Measurements from ENCODE around the gene TRIM68.

The TRIM68 gene

DNA sequence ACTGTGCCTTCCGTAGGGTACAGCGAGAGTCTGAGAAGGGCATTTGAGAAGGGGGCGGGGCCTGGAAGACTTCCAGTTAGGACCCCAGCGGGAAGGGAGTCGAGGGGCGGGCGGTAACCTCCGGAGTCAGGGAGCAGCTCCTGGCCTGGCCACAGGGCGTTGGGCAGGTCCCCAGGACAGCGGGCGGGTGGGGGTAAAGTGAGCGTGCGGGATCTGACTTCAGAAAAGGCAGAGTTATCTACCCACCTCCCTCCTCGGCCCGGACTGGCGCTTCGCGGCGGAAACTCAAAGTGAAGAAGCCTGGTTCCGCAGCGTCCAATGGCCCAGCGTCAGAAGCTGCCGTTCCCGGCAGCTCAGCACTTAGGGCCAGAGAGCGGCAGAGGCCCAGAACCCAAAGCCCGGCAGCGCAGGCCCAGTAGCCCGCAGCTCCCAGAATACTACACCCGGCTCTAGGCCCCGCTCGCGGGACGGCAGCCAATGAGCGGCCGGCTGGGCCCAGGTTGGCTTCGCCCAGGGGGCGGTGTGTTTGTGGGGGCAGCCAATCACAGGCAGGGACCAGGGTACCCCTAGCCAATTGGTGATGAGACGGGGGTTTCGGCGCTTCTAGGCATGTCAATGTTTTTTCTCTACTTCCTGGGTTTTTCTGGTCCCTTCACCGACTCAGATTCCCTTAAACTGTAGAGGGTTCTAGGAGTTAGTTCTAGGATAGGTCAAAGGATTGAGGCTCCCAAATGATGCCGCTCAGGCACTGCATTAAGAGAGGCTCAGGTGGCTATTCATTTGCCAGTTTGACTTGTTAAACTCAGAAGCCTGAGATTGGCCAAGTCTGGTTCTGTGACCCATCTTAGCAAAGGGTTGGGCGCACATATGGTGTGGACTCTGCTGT lies at the start of gene TRIM68:
Gene TRIM68, minus strand, starts transcription at position 451 of the 886 bp plus-strand sequence. CDS start 2,727 bp downstream, outside the sequence.
- peak; percentile 95 for DNase-seq

GRCh38 chr11:4654635-4655369 lies 46.8 kb upstream of the TRIM68 start:
- no peak for DNase-seq

DNA sequence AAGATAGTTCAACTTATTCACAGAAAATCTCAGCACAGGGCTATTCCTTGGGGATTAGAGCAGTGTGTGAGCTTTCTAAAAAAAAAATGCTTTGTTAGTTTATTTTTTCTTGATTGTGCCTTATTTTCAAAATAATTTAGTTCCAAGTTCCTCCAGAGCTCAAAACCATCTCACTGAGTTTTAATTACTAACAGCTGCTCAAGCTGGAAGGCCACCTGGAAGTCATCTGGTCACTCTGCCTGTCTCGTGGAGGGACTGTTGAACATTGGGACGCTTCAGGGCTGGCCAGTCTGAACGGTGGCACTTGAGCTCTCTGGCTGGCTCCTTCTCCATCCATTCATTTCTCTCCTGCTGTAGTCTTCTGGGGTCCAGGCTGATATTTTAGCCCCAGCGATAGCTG lies 39.7 kb upstream of the TRIM68 start:
- DNase-seq: no peak

GRCh38 chr11:4645974-4646373 lies 37.9 kb upstream of the TRIM68 start:
- no peak for DNase-seq

DNA sequence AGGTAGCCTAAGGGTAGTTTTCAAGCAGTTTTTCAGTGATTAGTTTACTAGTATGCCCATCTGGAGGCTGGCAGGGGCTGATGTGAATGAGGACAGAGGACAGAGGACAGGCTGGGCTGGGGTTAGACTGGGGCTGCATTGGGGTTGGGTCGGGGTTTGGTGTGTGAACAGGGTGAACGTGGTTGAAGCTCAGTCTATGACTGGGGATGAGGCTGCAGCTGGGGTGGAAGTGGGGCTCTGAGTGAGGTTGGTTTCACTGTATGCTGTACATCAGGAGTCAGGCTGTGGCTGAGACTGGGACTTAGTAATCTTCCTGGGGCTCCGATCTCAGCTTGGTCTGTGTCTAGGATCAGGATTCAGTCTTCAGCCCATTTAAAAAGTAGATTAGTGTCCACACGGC lies 36.2 kb upstream of the TRIM68 start:
- no peak for DNase-seq

GRCh38 chr11:4643682-4644081 lies 35.7 kb upstream of the TRIM68 start, which contains the start of gene OR51E1:
TSS of gene OR51E1 (plus strand) at chr11:4643982. CDS start at chr11:4652527, 8,545 bp downstream.
- no peak for DNase-seq

- no peak for DNase-seq
Observed at GRCh38 chr11:4643076-4643475, 35.0 kb upstream of the TRIM68 start.

DNA sequence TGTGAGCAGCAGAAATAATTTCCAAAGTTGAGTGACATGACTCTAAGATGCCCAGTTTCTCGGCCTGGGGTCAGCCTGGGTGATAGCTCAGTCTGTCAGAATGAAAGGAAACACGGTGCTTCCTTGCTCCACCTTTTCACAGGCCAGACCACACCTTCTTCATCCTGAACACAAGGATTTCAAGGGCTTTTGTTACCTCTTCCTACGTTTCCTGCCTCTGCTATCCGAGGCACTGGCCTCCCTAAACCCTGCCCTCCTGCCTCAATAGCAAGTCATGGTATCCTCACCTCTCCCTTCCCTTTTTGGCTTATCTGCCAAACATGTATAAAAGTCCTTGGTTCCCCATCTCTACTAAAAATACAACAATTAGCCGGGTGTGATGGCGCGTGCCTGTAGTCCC lies 34.0 kb upstream of the TRIM68 start:
- no peak for DNase-seq

DNA sequence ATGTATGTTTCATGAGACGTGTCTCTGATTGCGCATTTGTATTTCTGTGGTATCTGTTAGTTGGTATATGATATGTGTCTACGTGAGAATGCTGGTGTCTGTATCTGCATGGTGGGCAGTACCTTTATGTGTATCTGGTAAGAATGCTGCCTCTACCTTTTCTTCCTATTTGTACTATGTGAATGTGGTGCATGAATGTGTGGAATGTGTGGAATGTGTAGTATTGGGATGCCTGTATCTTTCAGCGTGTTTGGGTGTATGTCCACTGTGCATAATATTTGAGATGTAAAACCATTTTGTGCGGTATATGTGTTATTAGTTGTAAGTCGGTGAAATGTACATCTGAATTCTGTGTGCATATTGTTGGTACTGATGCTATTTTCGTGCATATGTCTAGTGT lies 33.5 kb upstream of the TRIM68 start:
- DNase-seq: no peak

DNA sequence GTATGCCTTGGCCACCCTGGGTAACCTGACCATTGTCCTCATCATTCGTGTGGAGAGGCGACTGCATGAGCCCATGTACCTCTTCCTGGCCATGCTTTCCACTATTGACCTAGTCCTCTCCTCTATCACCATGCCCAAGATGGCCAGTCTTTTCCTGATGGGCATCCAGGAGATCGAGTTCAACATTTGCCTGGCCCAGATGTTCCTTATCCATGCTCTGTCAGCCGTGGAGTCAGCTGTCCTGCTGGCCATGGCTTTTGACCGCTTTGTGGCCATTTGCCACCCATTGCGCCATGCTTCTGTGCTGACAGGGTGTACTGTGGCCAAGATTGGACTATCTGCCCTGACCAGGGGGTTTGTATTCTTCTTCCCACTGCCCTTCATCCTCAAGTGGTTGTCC lies 31.9 kb upstream of the TRIM68 start:
- DNase-seq: no peak

DNA sequence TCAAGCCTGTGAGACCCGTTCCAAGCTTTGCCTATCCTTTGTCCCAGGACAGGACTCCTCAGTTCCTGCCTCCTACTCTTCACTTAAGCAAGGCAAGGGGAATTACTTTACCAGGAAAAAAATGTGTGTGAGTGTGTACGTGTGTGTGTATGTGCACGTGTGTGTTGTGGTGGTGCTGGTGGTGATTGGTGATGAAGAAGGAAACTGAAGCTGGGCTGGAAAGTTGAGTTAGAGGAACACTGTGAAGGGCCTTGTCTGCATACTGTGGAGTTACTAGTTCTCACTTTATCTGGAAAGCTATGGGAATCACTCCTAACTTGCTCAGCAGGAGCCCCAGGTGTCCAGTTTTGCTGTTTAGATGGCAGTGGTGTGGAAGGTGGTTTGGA lies 29.6 kb upstream of the TRIM68 start:
- DNase-seq: no peak

GRCh38 chr11:4636962-4637661 lies 29.1 kb upstream of the TRIM68 start, which contains the start of gene OR51D1:
TSS of gene OR51D1 (plus strand) at chr11:4637477. CDS start at chr11:4639791, 2,314 bp downstream.
- peak; percentile 51 for DNase-seq

DNA sequence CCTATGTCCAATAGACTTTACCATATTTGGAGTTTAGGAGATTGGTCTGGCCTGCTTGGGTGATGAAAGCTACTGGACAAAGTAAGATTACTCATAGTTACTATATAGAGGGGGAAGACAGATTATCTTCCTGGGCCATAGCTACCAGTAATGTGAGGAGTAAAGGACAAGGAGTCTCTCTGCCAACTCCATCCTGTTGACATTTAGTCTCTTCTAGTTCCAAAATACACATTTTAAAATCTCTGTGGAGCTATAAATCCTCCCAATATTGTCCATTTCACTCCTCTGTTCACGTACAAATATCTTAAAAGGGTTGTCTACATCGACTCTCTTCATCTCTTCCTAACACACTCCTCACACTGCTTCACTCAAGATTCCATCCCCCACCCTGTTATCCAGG lies 28.1 kb upstream of the TRIM68 start:
- DNase-seq: no peak

GRCh38 chr11:4626207-4627099 lies 18.4 kb upstream of the TRIM68 start:
- DNase-seq: no peak

GRCh38 chr11:4619514-4619913 lies 11.5 kb upstream of the TRIM68 start:
- no peak for DNase-seq

DNA sequence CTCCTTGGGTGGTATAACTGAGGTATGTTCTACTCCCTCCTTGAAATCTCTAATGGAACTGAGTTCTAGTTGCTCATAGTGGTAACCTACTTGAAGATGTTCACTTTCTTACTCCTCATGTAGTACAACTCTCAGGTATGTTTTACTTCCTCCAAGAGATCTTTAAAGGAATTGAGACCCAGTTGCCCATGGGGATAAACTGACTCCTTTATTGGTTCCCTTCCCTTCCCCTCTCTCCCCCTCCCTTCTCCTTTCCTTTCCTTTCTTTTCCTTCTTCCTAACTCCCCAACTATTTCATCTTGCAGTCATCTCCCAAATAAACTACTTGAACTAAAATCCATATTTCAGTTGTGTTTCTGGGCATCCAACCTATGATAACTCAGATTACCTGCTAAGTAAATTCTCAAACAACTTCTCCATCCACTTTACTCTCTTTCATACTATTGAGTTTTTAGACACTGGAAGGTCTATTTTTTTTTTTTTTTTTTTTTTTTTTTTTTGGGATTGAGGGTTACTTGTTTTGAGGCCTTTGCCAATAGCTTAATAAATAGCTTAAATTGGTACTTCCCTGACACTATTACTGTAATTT lies 7.9 kb upstream of the TRIM68 start:
- no peak for DNase-seq

DNA sequence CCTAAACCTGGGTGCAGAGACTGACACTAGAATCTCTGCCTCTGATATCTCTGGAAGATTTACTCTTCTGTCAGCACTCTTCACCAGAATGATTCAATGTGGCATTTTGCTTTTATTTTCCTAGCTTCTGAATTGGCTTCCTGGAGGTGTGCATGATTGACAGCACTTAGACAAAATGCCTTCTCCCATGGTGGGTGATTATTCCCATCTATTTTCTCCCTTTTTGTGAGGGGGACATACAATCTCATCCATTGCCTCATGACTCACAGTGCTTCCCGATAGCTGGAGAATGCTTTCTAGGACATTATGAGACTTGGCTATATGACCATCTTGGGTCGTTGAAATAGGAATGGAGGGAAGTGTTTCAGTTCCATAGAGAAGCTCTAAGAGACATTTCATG lies 4.0 kb upstream of the TRIM68 start:
- no peak for DNase-seq

DNA sequence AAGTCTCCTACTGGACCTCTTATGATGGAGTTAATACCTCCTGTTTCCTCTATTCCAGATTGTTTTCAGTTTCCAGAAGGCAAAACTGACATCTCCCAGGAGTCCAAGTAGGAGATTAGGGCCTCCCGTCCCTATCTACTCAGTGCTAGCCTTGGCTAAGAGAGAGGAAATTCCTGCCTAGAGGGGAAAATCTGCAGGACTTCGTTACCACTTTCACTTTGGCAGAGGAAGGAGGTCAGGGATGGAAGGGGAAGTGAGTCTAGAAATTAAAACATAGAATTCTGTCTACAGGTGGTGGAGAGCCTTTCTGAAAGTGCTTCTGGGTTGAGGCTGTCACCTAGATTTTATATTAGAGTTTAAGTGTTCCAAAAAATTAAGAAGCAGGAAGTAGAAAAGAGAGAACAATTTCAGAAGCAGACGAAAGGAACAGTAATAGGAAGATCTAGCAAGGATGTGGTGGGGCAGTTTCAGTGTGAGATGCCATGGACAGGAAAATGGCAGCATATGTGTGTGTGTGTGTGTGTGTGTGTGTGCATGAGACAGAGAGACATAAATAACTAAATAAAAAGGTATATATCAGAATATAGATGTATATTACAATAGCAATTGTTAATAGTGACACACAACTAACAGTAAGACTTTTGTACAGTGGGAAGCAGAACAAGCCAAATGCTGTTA lies 2.4 kb upstream of the TRIM68 start:
- DNase-seq: no peak

DNA sequence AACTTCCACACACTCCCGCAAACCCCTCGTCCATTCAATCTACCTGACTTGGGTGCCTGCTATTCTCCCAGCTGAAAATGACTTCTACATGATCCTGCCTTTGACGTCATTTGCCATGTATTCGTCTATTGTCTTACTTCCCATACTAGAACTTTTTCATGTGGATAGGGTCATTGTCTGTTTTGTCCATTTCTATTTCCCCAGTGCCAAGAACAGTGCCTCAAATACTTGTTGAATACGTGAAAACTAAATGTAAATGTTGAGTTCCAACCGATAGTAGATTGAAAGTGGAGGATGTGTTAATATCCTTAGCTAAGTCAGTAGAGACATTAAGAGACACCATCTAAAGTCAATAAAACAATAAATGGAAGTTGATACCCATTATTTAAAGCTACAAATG lies 935 bp downstream of the TRIM68 start:
- DNase-seq: no peak

GRCh38 chr11:4606231-4607015 lies 1.6 kb downstream of the TRIM68 start:
- no peak for DNase-seq

Data from CD4-positive, alpha-beta T cell treated with Interleukin-15 for 1 hour (primary cell).